ENCODE data around the gene FIBP. TPM values are rescaled to one million over a fixed set of nuclear protein-coding genes. Genes with fewer than 3 reads are reported as not detected.
"Not testable (repeated sequence)": the region's sequence is repeated elsewhere in the genome, so short reads cannot be mapped to it uniquely, and the experiment has no call there.

FIBP gene
- total and polyA plus RNA-seq, 9 donors, result 47.1 to 63.8 (median 59.2) TPM

- H3K36me3 ChIP-seq (ENCODE audit: control insufficient read depth, insufficient read depth, low read length); DNase-seq; H3K9me3 ChIP-seq (replicated peaks; ENCODE audit: control insufficient read depth, low read depth, low read length): not testable (repeated sequence)
- H3K27ac ChIP-seq (ENCODE audit: low read length), result peak overlapping the region; percentile 87
- H3K4me1 ChIP-seq (ENCODE audit: control insufficient read depth, insufficient read depth, low read length), result peaks cover 55% of the 10 kb centered on the region
- WGBS (ENCODE audit: insufficient coverage), result 40% methylated on average over 1 of the region's 5 CpGs
- peak overlapping the region; percentile 66 for H3K4me3 ChIP-seq (ENCODE audit: low read length)
- H3K27me3 ChIP-seq (ENCODE audit: control insufficient read depth, insufficient read depth, low read length), result peaks cover 10% of the 10 kb centered on the region
These were observed 3.9 kb upstream of the FIBP start for GRCh38 chr11:65892137-65892540.

DNA sequence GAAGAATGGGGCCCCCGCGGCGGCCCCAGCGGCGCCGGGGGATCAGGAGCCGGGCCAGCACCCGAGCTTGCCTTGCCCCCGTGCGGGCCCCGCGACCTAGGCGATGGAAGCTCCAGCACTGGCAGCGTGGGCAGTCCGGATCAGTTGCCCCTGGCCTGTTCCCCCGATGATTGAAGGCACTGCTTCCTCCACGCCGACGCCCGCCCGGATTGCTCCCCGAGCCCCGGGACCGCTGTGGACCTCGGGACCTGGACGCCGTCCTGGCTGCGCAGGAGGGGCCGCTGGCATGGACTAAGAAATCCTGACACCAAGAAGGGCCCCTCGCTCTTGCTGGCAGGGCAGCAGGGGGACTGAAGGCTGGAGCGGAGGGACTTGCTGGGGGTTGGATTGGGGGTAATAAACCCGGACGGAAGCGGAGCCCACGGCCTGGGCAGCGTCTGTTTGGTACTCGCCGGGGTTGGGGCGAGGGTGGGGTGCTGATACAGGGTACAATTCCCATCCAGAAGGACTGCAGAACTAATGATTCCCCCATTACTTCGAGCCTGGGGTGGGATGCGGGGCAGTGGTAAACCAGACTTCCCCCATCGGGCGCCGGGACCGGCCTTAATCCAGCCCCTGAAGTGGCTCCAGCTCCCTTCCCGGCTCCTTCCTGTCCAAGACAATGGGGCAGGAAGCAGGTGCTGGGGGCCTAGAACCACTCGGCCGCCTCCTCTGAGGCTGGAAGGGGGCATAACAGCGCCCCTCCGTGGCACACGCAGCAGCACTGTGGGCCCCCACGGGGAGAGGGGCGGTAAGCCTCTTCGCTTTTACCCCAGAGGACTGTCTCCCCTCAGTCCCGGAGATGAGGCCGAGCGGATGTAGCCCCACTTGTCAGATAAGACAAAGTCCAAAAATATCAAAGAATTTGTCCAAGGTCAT is 3.2 kb upstream of the FIBP start:
- peak overlapping the region; percentile 87 for H3K27ac ChIP-seq (ENCODE audit: low read length)
- H3K4me1 ChIP-seq (ENCODE audit: control insufficient read depth, insufficient read depth, low read length), result peaks cover 55% of the 10 kb centered on the region
- 2% methylated on average over 42 of the region's 57 CpGs for WGBS (ENCODE audit: insufficient coverage)
- peaks cover 4% of the 10 kb centered on the region for H3K27me3 ChIP-seq (ENCODE audit: control insufficient read depth, insufficient read depth, low read length)
- H3K9me3 ChIP-seq (replicated peaks; ENCODE audit: control insufficient read depth, low read depth, low read length), result no peaks in the 10 kb centered on the region
- peak; percentile 62 for DNase-seq
- peaks cover 6% of the 10 kb centered on the region for H3K36me3 ChIP-seq (ENCODE audit: control insufficient read depth, insufficient read depth, low read length)
- H3K4me3 ChIP-seq (ENCODE audit: low read length), result peak overlapping the region; percentile 66

DNA sequence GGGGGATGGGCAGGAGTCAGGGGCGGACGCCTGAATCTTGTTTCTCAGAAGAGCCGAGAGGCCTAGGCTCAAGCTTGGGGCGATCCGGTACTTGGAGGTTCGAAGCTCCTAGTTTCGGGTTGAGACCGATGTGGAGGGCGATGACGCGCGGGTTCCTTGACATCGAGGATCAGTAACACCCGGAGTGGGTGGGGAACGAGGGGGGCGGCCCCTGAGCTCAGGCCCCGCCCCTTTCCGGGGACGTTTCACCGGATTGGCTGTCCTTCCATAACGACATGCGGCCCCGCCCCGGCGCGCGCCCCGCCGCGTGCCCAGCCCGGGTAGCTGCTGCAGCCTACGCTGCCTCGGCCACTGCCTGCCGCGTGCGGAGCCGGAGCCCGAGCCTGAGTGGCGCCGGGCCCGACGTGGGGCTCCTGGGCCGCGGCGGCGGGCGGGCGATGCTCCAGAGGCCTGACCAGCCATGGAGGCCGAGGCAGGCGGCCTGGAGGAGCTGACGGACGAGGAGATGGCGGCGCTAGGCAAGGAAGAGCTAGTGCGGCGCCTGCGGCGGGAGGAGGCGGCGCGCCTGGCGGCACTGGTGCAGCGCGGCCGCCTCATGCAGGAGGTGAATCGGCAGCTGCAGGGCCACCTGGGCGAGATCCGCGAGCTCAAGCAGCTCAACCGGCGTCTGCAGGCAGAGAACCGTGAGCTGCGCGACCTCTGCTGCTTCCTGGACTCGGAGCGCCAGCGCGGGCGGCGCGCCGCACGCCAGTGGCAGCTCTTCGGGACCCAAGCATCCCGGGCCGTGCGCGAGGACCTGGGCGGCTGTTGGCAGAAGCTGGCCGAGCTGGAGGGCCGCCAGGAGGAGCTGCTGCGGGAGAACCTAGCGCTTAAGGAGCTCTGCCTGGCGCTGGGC is 2.3 kb upstream of the FIBP start, which contains the start of gene CCDC85B:
Gene CCDC85B (plus strand): TSS at position 350 of the 895 bp plus-strand sequence. CDS start 111 bp downstream, at position 461.
- DNase-seq, result peak; percentile 99
- WGBS (ENCODE audit: insufficient coverage), result under 1% methylated on average over 94 of the region's 94 CpGs
- Histone ChIP-seq H3K4me1 (ENCODE audit: control insufficient read depth, insufficient read depth, low read length) (peaks cover 55% of the 10 kb centered on the region), H3K27me3 (ENCODE audit: control insufficient read depth, insufficient read depth, low read length) (peaks cover 4% of the 10 kb centered on the region), H3K27ac (ENCODE audit: low read length) (peak within 1 kb of the TSS; percentile 99), H3K9me3 (replicated peaks; ENCODE audit: control insufficient read depth, low read depth, low read length) (no peaks in the 10 kb centered on the region), H3K36me3 (ENCODE audit: control insufficient read depth, insufficient read depth, low read length) (peaks cover 14% of the 10 kb centered on the region), H3K4me3 (ENCODE audit: low read length) (peak within 1 kb of the TSS; percentile 66)

DNA sequence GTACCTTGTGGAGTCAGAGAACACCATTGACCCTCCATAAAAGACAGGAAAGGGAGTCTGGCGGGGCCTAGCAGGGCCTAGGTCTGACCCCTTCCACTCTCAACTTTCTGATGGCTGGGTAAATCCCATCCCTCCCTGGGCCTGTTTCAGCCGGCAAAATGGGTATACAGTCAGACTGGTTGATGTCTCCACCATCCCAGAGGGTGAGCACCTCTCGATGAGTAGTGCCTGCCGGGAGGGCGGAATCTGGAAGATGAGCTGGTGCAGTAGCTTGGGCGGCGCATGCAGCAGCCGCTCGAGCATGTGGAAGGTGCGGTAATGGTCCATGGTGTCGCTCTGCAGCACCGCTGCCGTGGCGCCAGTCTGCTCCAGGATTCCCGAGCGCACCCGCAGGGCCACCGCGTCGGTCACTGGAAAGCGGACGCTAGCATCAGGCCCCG is 528 bp downstream of the FIBP start:
- Histone ChIP-seq H3K36me3 (ENCODE audit: control insufficient read depth, insufficient read depth, low read length) (peaks cover 42% of the 10 kb centered on the region), H3K9me3 (replicated peaks; ENCODE audit: control insufficient read depth, low read depth, low read length) (no peaks in the 10 kb centered on the region), H3K4me1 (ENCODE audit: control insufficient read depth, insufficient read depth, low read length) (peaks cover 50% of the 10 kb centered on the region), H3K27ac (ENCODE audit: low read length) (peak overlapping the region; percentile 99), H3K4me3 (ENCODE audit: low read length) (peak overlapping the region; percentile 89), H3K27me3 (ENCODE audit: control insufficient read depth, insufficient read depth, low read length) (peaks cover 4% of the 10 kb centered on the region)
- no peak for DNase-seq
- WGBS (ENCODE audit: insufficient coverage), result 1% methylated on average over 22 of the region's 23 CpGs

- 83% methylated on average over 5 of the region's 14 CpGs for WGBS (ENCODE audit: insufficient coverage)
- Histone ChIP-seq H3K4me1 (ENCODE audit: control insufficient read depth, insufficient read depth, low read length) (peaks cover 43% of the 10 kb centered on the region), H3K4me3 (ENCODE audit: low read length) (peak overlapping the region; percentile 89), H3K27me3 (ENCODE audit: control insufficient read depth, insufficient read depth, low read length) (peaks cover 4% of the 10 kb centered on the region), H3K9me3 (replicated peaks; ENCODE audit: control insufficient read depth, low read depth, low read length) (no peaks in the 10 kb centered on the region), H3K36me3 (ENCODE audit: control insufficient read depth, insufficient read depth, low read length) (peaks cover 47% of the 10 kb centered on the region), H3K27ac (ENCODE audit: low read length) (peak overlapping the region; percentile 99)
- peak; percentile 24 for DNase-seq
These were observed 1.2 kb downstream of the FIBP start for GRCh38 chr11:65886826-65887722.

- H3K4me3 ChIP-seq (ENCODE audit: low read length), result no peak overlapping the region
- H3K36me3 ChIP-seq (ENCODE audit: control insufficient read depth, insufficient read depth, low read length), result peaks cover 48% of the 10 kb centered on the region
- no peaks in the 10 kb centered on the region for H3K27me3 ChIP-seq (ENCODE audit: control insufficient read depth, insufficient read depth, low read length)
- no peak overlapping the region for H3K27ac ChIP-seq (ENCODE audit: low read length)
- 94% methylated on average over 7 of the region's 12 CpGs for WGBS (ENCODE audit: insufficient coverage)
- no peak for DNase-seq
- H3K9me3 ChIP-seq (replicated peaks; ENCODE audit: control insufficient read depth, low read depth, low read length), result no peaks in the 10 kb centered on the region
- peaks cover 32% of the 10 kb centered on the region for H3K4me1 ChIP-seq (ENCODE audit: control insufficient read depth, insufficient read depth, low read length)
These were observed 2.3 kb downstream of the FIBP start for GRCh38 chr11:65885808-65886536.

DNA sequence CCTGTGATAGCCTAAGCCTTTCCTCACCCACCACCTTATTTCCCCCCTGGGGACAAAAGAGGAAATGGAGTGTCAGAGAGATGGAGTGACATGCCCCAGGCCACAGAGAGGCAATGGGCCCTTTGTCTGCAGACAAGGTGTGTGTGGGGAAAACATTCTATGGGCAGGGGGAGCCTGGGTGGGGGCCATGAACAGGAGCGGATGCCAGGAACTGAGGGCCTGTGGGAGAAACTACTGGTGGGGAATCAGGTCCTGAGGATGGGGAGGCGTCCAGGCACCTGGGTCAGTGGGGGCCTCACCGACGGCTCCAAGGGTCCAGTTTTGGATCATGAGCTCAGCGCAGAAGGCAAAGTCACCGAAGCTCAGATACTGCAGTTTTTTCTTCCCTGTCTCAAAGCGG is 3.0 kb downstream of the FIBP start:
- H3K4me3 ChIP-seq (ENCODE audit: low read length), result no peak overlapping the region
- WGBS (ENCODE audit: insufficient coverage), result 87% methylated on average over 7 of the region's 7 CpGs
- H3K27ac ChIP-seq (ENCODE audit: low read length), result no peak overlapping the region
- no peaks in the 10 kb centered on the region for H3K9me3 ChIP-seq (replicated peaks; ENCODE audit: control insufficient read depth, low read depth, low read length)
- DNase-seq, result no peak
- H3K4me1 ChIP-seq (ENCODE audit: control insufficient read depth, insufficient read depth, low read length), result peaks cover 31% of the 10 kb centered on the region
- H3K27me3 ChIP-seq (ENCODE audit: control insufficient read depth, insufficient read depth, low read length), result no peaks in the 10 kb centered on the region
- H3K36me3 ChIP-seq (ENCODE audit: control insufficient read depth, insufficient read depth, low read length), result peaks cover 48% of the 10 kb centered on the region

GRCh38 chr11:65884716-65885092 is 3.6 kb downstream of the FIBP start:
- Histone ChIP-seq H3K27me3 (ENCODE audit: control insufficient read depth, insufficient read depth, low read length) (no peaks in the 10 kb centered on the region), H3K36me3 (ENCODE audit: control insufficient read depth, insufficient read depth, low read length) (peaks cover 48% of the 10 kb centered on the region), H3K4me3 (ENCODE audit: low read length) (no peak overlapping the region), H3K27ac (ENCODE audit: low read length) (no peak overlapping the region), H3K4me1 (ENCODE audit: control insufficient read depth, insufficient read depth, low read length) (peaks cover 26% of the 10 kb centered on the region), H3K9me3 (replicated peaks; ENCODE audit: control insufficient read depth, low read depth, low read length) (no peaks in the 10 kb centered on the region)
- 24% methylated on average over 6 of the region's 9 CpGs for WGBS (ENCODE audit: insufficient coverage)
- peak; percentile 74 for DNase-seq
